Inflammatory macrophage treated with lipopolysaccharide for 1 hour (primary cell): Measurements from ENCODE around the gene IFNGR1.
"Not testable (repeated sequence)": the region's sequence is repeated elsewhere in the genome, so short reads cannot be mapped to it uniquely, and the experiment has no call there.

ENCODE experiments used
- DNase-seq, 2 donors: peaks; one replicate each; pipeline ENCODE4 v3.0.0-alpha.2; 2020 to 2022

IFNGR1 gene

DNA sequence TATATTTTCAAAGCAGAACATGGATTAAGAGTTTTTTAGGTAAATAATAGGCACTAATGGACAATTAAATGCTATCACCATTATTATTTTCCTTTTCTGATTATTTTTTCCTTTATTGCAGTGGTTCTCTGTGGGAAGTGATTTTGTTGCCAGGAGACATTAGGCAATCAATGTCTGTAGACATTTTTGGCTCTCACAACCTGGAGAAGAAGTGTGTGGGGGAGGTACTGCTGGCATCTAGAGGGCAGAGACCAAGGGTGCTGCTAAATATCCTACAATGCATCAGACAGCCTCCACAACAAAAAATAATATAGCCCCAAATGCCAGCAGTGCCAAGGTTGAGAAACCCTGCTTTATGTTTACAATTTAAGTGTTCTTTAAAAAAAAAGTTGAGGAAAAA lies 8.3 kb downstream of the IFNGR1 start:
- peak in 1 of 2 donors; percentile 61 for DNase-seq

DNA sequence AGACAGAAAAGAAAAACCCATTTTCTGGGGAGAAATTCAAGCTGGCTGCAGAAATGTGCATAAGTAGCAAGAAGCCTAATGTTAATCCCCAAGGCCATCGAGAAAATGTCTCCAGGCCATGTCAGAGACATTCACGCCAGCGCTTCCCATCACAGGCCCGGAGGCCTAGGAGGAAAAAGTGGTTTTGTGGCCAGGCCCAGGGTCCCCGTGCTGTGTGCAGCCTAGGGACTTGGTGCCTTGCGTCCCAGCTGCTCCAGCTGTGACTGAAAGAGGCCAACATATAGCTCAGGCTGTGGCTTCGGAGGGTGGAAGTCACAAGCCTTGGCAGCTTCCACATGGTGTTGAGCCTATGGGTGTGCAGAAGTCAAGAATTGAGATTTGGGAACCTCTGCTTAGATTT lies 10.9 kb downstream of the IFNGR1 start:
- DNase-seq: no peak

DNA sequence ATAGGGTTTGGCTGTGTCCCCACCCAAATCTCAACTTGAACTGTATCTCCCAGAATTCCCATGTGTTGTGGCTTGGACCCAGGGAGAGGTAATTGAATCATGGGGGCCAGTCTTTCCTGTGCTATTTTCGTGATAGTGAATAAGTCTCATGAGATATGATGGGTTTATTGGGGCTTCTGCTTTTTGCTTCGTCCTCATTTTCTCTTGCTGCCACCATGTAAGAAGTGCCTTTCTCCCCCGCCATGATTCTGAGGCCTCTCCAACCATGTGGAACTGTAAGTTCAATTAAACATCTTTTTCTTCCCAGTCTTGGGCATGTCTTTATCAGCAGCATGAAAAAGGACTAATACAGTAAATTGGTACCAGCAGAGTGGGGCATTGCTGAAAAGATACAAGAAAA lies 11.7 kb downstream of the IFNGR1 start:
- not testable (repeated sequence) for DNase-seq

DNA sequence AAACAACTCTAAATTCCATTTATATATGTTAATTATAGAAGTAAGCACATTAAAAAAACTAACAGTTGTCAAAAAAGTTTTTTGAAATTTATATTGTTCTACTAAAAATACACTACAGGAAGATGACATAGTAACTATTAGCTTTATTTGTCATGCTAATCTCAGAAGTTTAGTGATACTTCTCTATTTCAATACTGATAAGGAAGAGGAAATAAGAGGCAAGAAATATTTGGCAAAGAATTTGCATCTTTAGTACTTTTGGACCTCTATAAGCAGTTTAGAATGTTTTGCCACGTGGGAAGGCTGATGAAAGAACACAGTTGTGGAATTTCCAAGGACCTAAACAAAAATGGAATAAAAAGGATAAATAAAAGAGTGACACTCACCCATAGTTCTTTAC lies 12.6 kb downstream of the IFNGR1 start:
- DNase-seq: peak; percentile 49 to 71

DNA sequence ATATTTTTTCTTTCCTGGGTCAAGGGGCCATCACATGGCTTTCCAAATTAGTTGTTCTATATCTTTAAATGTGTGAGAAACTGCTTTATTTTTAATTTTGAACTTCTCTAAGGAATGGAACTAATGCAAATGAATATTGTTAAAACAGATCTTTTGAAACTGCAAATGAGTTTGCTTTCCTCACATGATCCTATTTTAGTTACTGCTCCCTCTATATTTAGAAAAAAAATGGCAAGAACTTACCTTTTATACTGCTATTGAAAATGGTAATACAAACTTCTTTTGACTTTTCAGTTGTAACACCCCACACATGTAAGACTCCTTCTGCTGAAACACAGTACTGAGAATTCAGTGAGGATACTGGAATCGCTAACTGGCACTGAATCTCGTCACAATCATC lies 15.9 kb downstream of the IFNGR1 start:
- no peak for DNase-seq

DNA sequence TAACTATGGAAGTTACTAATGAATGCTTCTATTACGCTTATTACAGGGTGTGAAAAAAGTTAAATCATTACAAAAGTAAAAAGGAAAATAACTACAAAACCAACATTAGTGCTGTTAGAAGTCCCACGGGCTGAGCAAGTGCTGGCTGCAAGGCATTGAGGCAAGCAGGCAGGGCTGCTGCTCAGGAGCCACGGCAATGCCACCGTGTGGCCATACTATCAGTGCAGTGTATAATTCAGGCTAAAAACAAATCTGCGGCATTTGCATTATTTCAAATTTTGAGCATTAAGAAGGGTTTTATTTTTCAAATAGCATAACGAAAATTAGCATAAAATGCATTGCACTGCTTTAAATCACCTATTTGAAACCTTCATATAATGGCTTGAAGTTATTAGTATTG lies 17.1 kb downstream of the IFNGR1 start:
- DNase-seq: no peak

DNA sequence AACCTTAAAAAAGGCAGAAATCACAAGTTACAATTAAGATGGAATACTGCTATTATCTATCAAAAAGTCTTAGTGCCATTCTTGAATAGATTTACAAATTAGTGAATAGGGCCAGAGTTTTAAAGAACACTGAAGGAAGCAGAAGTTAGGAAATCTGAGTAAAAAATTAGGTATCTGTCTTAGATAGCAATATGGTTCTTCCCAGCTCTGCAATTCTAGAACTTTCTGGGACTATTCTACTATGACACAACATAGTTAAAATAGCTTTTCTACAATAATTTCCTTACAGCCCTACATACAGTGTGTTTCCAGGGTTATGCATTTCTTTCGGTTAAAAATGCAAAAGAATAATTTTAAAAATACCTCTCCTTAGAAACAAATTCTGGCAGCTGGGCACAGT lies 18.2 kb downstream of the IFNGR1 start:
- peak; percentile 35 to 60 for DNase-seq

DNA sequence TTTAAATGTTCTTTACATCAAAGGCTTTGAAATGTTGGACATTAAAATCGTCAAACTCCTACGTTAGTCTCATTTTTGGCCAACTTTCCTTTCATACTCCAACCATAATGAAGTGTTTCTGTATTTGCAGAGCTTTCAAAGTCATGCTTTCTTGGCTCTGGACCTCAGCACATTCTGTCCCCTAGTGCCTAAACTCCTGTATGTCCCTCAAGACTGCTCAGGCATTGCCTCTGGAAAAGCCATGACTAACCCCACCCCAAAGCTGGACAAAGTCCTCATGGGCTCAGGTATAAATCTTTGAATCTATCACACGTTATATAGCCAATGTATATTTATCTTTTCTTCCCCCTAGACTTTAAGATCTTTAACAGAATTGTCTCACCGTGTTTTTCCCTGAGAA lies 18.9 kb downstream of the IFNGR1 start:
- DNase-seq: no peak

DNA sequence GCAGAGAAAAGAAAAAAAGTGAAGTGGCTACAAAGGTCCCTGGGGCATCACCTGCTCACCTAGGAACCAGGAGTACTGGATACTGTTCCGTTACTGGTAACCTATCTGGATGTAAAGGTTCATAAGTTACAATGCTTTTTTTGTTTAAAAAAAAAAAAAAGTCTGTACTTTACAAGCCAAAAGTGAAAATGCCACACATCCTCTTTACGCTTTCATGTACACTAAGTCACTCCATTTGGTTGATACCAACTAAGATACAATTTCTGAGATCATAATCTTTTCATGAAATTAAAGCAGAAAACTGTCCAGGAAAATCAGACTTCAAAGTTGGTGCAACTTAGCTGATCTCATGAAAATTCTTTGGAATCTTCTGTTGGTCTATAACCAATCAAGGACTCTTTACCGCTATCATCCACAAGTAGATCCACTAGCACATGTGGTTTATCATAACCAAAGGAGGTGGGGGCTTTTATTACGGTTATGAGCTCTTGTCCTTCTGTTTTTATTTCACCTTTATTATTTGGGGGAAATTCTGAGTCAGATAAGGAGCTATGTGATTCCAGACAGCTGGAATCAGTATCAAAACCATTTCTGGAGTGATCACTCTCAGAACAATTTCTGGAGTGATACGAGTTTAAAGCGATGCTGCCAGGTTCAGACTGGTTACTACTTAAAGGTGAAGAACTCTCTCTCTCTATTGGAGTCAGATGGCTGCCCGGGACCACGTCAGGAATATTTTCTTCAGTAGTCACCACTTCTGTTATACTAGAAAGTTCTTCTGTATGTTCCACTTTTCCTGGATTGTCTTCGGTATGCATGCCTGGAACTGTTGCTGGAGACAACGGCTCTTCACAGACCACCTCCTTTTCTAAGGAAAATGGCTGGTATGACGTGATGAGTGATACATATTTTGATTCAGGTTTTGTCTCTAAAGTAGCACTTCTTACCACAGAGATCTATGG lies 21.2 kb downstream of the IFNGR1 start:
- no peak for DNase-seq

DNA sequence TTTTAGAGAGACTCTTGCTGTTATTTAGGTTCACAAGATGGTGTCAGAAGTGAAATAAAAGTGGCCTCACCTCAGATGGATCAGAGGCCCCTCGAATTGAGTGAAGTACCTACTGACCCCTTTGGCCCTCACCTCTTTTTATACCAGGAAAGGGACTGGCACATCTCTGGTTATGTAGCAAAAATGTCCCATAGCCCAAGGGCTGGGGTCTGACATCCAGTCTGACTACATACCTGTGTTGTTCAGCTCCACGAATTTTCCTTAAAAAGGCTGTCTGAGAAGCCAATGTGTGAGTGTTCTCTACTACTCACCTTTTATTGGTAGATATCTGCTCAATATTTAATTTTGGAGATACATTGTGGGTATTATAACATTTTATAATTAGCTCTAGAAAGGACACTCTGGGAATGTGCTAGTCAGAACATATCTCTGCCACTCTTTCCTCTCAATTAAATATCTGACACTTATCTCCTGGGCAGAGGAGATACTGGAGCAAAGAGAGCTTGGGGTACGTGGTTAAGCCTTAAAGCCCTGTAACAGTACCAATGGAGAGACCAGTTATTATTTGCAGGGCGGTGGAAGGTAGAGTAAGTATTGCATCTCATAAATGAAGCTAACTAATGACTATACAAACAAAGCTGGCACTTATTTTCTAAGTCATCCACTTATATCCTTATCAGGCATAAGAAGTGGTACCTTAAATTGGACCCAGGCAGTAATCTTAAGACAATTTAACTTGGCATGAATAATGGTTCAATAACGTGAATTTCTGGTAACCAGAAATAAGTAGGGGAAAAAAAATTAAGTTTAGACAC lies 25.7 kb downstream of the IFNGR1 start:
- no peak for DNase-seq

DNA sequence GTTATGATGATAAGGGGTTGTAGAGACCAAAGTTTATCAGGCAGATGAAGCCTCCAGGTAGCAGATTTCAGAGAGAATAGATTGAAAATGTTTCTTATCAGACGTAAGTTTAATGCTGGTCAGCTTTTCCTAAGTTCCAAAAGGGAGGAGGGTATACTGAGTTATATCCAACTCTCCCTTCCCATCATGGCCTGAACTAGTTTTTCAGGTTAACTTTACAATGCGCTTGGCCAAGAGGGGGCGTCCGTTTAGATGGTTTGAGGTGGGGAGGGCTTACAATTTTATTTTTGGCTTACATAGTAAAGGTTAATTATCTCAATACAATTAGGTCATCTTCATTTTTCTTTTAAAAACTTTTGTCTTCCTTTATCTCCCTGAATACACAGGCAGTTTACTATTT lies 26.4 kb downstream of the IFNGR1 start:
- DNase-seq: no peak

DNA sequence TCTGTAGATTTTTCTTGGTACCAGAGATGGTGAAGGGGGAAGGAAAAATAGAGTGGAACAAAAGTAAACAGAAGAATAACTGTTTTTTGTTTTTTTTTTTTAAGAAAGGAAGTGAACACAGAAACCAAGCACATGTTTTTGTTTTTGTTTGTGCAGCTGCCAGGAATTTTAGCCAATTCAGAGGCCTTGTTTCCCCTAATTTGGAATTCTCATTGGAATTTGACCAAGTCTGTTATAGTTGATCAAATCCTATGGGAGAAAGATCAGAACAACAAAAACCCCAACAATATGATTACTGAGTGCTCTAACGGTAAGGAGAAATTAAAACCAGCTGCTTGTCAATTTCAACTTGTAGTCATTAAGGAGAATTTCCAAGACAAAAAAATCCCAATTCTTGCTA lies 27.5 kb downstream of the IFNGR1 start:
- no peak for DNase-seq

DNA sequence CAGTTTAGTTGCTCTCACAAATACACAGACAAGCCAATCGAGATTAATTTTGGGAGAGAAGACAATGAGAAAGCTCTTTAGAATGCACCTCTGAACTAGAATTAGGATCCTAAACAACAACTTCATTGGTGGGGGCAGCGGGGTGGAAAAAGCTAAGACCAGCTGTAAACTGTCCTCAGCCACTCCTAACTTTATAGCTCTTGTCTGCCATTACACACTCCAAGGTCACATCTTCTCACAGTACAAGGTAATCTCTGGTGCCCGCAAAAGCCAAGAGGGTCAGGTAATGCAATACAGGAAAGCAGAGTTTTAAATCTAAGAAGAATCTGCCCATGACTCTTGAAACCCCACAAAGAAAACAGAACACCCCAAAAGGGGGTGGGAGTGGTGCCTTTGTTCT lies 27.9 kb downstream of the IFNGR1 start:
- no peak for DNase-seq

DNA sequence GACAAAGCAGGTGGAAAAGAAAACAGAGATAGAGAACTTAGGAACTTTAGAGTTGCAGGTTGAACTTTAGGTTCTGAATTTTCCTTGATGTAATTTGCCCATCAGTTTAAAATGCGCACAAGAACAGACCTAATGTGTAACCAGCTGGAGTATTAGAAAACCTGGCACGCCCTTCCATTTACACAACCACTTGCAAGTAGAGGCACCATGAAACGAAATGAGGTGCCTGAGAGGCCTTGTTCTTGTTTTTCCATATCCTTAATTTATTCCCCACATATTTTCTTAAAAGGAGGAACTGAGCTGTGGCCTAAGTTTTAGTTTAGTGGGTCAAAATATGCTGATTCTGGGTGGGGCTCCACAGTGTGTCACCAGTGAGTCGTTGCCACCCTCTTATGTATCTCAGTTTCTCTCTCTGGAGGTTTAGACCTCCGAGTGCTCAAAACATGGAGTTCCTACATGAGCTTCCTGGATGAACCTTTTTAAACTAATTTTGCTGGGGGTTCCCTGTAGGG lies 28.5 kb downstream of the IFNGR1 start:
- DNase-seq: peak in 1 of 2 donors; percentile 21

DNA sequence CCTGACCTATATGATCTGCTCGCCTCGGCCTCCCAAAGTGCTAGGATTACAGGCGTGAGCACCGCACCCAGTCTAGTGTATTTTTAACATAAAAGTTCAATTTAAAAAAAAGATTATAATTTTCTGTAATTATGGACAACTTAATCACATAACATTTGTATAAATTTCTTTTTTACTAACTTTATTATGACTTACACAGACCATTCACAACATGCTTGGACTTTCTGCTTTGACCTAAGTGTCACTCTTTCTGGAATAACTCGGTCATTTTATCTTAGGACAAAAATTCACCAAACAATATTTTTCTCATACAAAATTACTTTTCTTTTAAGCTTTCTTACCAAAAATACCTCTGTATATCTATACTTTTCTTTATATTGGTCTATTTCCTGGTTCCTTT lies 30.3 kb downstream of the IFNGR1 start:
- no peak for DNase-seq

DNA sequence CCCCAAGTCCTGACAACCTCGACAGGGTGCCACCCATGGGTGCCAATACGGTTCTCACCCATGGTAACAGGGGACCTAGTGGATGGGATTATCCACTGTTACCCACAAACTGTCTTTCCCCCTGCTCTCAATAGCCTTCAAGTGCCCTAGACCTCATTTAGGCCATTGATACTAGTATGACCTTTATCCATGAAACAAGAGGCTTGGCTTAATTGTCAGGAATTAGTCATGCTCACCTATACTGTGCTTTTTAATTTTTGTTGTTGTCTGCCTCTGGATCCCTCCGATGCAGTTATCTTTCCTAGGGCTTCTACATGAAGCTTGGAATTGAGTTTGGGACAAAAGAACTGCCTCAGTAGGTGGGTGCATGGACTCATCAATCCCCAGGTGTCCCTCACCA lies 33.9 kb downstream of the IFNGR1 start:
- no peak for DNase-seq

DNA sequence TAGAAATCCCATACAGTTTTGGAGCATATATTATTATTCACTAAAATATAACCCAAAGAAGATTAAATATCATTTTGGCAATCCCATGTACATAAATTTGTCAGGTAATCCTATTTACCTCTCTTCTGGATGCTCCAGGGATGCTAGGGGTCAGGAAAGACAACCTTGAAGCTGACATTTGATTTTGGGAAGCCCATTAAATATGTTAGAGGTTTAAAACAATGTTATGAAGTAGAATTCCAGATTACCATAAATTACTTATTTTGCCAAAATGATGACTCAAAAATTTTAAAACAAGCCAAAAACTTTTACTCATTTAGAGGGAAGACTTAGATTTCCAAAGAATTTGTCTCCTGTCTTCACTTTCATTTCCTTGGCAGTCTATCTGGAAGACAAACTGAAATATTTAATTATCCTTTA lies 36.5 kb downstream of the IFNGR1 start:
- DNase-seq: no peak

DNA sequence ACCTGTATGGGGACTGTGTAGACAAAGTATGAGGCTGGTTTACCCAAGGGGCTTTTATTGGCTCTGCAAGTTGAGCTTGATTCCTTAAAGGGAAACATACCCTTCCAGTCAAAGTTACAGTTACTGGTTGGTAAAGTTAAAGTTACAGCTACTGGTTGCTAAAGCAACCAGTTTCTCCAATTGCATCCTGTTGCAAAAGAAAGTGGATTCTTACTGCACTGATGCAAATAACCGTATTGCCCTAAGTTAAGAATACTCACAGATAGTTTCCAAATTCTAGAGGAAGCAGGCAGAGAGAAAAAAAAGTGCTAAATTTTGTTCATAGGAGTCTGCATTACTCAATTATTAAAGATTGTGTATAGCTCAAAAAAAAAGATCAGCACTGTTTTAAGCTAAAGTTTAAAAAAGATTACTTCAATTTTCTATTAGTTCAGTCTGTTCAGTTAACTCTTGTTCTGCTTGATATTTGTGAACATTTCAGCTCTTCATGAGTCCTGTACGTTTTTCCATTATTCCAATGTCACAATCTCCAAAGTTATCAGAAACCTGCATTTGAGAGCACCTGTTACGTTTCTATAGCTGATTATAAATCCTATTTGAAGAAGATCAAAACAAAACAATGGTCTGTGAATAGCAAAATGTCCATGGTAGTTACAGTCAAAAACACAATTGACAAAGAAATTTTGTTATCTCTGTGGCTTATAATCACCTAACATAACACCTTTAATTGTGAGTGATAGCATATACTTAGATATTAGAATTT lies 37.1 kb downstream of the IFNGR1 start:
- peak; percentile 38 to 54 for DNase-seq

DNA sequence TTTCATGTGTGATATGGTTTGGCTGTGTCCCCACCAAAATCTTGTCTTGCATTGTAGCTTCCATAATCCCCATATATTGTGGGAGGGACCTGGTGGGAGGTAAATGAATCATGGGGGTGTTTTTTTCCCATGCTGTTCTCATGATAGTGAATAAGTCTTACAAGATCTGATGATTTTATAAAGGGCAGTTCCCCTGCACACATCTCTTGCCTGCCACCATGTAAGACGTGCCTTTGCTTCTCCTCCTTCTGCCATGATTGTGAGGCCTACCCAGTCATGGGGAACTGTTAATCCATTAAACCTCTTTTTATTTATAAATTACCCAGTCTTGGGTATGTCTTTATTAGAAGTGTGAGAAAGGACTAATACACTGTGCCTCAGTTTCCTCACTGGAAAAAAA lies 41.6 kb downstream of the IFNGR1 start:
- peak in 1 of 2 donors; percentile 27 for DNase-seq

DNA sequence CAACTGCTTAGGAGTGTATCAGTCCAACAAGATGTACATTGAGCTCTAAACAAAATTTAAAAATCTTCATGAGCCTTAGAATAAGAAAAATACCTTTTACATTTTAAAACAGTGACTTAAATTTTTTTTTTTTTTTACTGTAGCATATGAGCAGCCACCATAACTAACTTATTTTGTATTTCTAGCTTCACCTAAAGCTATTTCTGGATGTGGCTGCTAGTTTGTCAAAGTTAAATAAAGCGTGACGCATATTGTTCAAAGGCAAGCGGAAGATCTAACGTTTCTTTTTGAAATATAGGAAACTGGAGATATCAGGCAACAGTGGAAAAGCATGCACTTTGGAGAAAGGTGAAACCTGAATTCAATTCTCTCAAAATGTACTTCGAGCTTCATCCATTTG lies 42.5 kb downstream of the IFNGR1 start:
- no peak for DNase-seq

DNA sequence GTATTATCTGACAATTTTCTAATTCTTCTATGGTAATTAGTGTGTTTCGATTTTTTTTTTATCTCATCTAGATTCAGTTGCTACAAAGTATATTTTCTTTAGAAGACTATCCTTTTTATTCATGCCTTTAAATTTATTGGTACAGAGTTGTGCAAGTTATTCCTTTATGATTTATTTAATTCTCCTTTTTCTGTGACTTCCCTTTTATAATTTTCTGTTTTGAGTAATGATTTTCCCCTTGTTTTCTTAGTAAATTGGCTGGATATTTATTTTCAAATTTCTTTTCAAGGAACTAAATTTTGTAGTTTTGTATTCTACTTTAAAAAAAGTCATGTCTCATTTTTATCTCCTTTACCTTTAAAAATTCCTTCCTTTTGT lies 43.3 kb downstream of the IFNGR1 start:
- DNase-seq: peak in 1 of 2 donors; percentile 38

DNA sequence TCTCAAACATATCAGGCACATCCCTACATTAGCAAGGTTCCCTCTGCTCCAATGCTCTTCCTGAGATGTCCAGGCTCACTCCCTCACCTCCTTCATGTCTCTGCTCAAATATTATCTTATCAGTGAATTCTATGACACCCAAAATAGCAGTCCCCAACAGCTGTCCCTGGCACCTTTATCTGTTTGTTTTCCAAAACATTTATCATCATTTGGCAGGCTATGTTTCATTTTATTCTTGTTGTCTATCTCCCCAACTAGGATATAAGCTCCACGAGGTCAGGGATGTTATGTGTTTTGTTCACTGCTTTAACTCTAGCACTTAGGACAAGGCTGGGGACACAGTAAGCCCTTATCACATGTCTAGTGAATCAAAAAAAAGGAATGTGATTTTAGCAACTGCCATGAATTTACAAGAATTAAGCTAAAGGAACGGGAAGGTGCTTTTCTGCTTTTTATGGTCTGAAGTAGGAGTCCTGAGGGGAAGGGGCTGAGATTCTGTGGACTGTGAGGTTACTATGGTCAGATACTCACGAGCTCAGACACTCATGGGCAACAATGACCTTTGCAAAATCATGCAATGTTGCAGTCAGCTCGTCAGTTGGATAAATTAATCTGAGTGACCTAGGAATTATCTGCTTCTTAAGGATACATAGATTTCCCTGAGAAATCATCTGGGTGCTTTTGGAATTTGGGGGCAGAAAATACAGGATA lies 43.9 kb downstream of the IFNGR1 start:
- no peak for DNase-seq
